GM15510 (cell line): ENCODE results near the gene MARCHF3.

ENCODE experiments used
- POLR2A ChIP-seq: IDR thresholded peaks from 3 replicates; pipeline ENCODE4 v1.6.1; 2011; ENCODE audit warnings: borderline replicate concordance; ENCODE audit not compliant: insufficient read length; ENCODE audit errors: extremely low read depth

Gene MARCHF3

GRCh38 chr5:126927429-126927828 is 102.9 kb downstream of the MARCHF3 start:
- no peak for TF ChIP-seq POLR2A

GRCh38 chr5:126926187-126926586 is 104.2 kb downstream of the MARCHF3 start:
- no peak for TF ChIP-seq POLR2A

GRCh38 chr5:126925482-126925881 is 104.9 kb downstream of the MARCHF3 start:
- no peak for TF ChIP-seq POLR2A

- TF ChIP-seq POLR2A = no peak
Measured at GRCh38 chr5:126924331-126925033, 105.9 kb downstream of the MARCHF3 start.

- TF ChIP-seq POLR2A = no peak
Measured at GRCh38 chr5:126921241-126922091, 108.9 kb downstream of the MARCHF3 start.

GRCh38 chr5:126920291-126920690 is 110.1 kb downstream of the MARCHF3 start:
- TF ChIP-seq POLR2A = no peak

GRCh38 chr5:126919566-126919965 is 110.8 kb downstream of the MARCHF3 start:
- TF ChIP-seq POLR2A = no peak

- TF ChIP-seq POLR2A = no peak
Measured at GRCh38 chr5:126918615-126918957, 111.8 kb downstream of the MARCHF3 start.

- no peak for TF ChIP-seq POLR2A
Measured at GRCh38 chr5:126917918-126918614, 112.3 kb downstream of the MARCHF3 start.

- no peak for TF ChIP-seq POLR2A
Measured at GRCh38 chr5:126915496-126915895, 114.9 kb downstream of the MARCHF3 start.

- TF ChIP-seq POLR2A = no peak
Measured at GRCh38 chr5:126914801-126915436, 115.4 kb downstream of the MARCHF3 start.

GRCh38 chr5:126912616-126913200 is 117.7 kb downstream of the MARCHF3 start:
- no peak for TF ChIP-seq POLR2A

- no peak for TF ChIP-seq POLR2A
Measured at GRCh38 chr5:126911986-126912385, 118.4 kb downstream of the MARCHF3 start.

- no peak for TF ChIP-seq POLR2A
Measured at GRCh38 chr5:126909856-126910255, 120.5 kb downstream of the MARCHF3 start.
